ENCODE results near the gene SLC5A6. TPM values are rescaled to one million over a fixed set of nuclear protein-coding genes. Genes with fewer than 3 reads are reported as not detected.

The SLC5A6 gene
- total and polyA plus RNA-seq, 7 experiments from 2014 or later: 13.2 to 203 (median 32.7) TPM

DNA sequence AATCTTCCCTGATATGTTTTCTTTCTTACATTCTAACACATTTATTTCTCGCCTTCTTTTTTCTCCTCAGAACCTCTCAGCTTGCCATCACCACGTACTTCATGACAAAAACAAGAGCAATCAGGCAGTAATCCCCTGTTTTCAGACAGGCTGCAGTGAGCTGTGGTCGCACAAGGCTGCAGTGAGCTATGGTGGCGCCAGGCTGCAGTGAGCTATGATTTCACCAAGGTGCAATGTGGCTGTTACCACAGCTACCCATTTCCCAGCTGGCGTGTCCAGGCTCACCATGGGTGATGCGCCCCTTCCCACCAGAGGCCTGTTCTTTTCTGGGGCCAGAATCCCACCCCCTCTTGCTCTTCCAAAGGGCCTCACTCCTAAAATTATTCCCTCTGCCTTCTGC, 37.4 kb downstream of the SLC5A6 start:
- ATAC-seq: no peak
- CTCF ChIA-PET: interaction anchor here (0.5 to 1.1 kb wide), 2 partner anchors 12 to 112 kb away, joined by 3 to 5 read pairs; no protein-coding TSS in a partner anchor
- Histone ChIP-seq H3K9me3 (ENCODE audit: control insufficient read depth in 2 of 3, low read length in 3 of 3) (no peaks in the 10 kb centered on the region), H3K36me3 (ENCODE audit: control insufficient read depth in 2 of 3, insufficient read depth in 3 of 3, low read length in 3 of 3) (no peaks in the 10 kb centered on the region), H3K4me3 (ENCODE audit: low read length) (no peak overlapping the region), H3K27ac (ENCODE audit: low read depth, low read length) (no peak overlapping the region), H3K27me3 (ENCODE audit: control insufficient read depth in 2 of 2, insufficient read depth in 2 of 2, low read length in 2 of 2) (no peaks in the 10 kb centered on the region), H3K4me1 (ENCODE audit: control insufficient read depth in 2 of 2, insufficient read depth in 2 of 2, low read length in 2 of 2) (no peaks in the 10 kb centered on the region)
- Mint-ChIP-seq H3K9me3 (no peaks in the 10 kb centered on the region), H3K4me3 (no peak overlapping the region), H3K27ac (no peak overlapping the region), H3K4me1 (peaks cover 0 to 8% (median 4%) of the 10 kb centered on the region in 7 donors), H3K36me3 (no peaks in the 10 kb centered on the region), H3K27me3 (peaks cover 16 to 47% (median 23%) of the 10 kb centered on the region in 5 donors)
- intact Hi-C loops (cut with micrococcal nuclease): no loop called here
- POLR2A ChIA-PET: no interaction called here
- DNase-seq: no peak

- H3K9me3 ChIP-seq (ENCODE audit: control insufficient read depth in 2 of 3, low read length in 3 of 3): no peaks in the 10 kb centered on the region
- no peak for DNase-seq
- no peak overlapping the region for H3K4me3 Mint-ChIP-seq
- ChIA-PET CTCF (interaction anchor here (0.6 kb wide), 1 partner anchor 363 kb away, joined by 5 read pairs; no protein-coding TSS in a partner anchor), POLR2A (no interaction called here)
- H3K27ac ChIP-seq (ENCODE audit: low read depth, low read length): no peak overlapping the region
- ATAC-seq: no peak
- intact Hi-C loops (cut with micrococcal nuclease): no loop called here
- peaks cover 0 to 29% (median 13%) of the 10 kb centered on the region in 5 donors for H3K27me3 Mint-ChIP-seq
- H3K4me1 ChIP-seq (ENCODE audit: control insufficient read depth in 2 of 2, insufficient read depth in 2 of 2, low read length in 2 of 2): no peaks in the 10 kb centered on the region
- H3K27me3 ChIP-seq (ENCODE audit: control insufficient read depth in 2 of 2, insufficient read depth in 2 of 2, low read length in 2 of 2): no peaks in the 10 kb centered on the region
- no peak overlapping the region for H3K4me3 ChIP-seq (ENCODE audit: low read length)
- H3K9me3 Mint-ChIP-seq: no peaks in the 10 kb centered on the region
- H3K36me3 ChIP-seq (ENCODE audit: control insufficient read depth in 2 of 3, insufficient read depth in 3 of 3, low read length in 3 of 3): no peaks in the 10 kb centered on the region
- peaks cover 0 to 13% (median 8%) of the 10 kb centered on the region in 7 donors for H3K4me1 Mint-ChIP-seq
- H3K27ac Mint-ChIP-seq: no peak overlapping the region
- H3K36me3 Mint-ChIP-seq: no peaks in the 10 kb centered on the region
Observed at GRCh38 chr2:27171351-27171848, 40.7 kb downstream of the SLC5A6 start.

DNA sequence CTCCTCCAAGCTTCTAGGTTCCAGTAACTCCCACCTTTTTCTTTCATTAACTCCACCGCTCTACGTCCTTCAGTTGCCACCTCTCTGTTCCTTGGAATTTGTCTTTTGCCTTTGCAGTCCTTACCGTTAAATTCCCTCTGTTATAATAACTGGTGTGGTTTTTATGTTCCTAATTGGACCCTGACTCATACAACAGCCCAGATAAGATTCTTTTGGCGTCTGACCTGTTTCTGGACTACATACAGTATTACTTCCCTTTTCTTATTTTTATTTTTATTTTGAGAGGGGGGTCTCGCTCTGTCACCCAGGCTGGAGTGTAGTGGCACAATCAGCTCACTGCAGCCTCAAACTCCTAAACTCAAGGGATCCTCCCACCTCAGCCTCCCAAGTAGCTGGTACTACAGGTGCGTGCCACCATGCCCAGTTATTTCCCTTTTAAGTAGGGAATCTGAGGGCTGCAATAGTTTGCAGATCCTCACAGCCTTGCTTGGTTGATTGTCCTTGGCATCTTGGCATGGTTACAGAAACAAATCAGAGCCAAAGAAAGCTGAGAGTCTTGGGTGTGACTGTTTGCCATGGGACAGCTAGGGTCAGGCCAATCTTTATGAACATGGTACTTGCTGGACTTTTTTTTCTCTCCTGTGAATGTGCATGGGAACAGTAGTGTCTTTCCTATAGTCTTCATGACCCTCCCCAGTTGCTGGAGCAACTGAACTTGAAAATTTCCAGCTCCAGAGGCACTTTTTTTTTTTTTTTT, 41.3 kb downstream of the SLC5A6 start:
- ChIA-PET POLR2A (no interaction called here), CTCF (interaction anchor here (0.6 to 1.4 kb wide), 2 partner anchors 113 to 362 kb away, joined by 4 to 5 read pairs; no protein-coding TSS in a partner anchor)
- Histone ChIP-seq H3K4me1 (ENCODE audit: control insufficient read depth in 2 of 2, insufficient read depth in 2 of 2, low read length in 2 of 2) (no peaks in the 10 kb centered on the region), H3K4me3 (ENCODE audit: low read length) (no peak overlapping the region), H3K27ac (ENCODE audit: low read depth, low read length) (no peak overlapping the region), H3K36me3 (ENCODE audit: control insufficient read depth in 2 of 3, insufficient read depth in 3 of 3, low read length in 3 of 3) (no peaks in the 10 kb centered on the region), H3K27me3 (ENCODE audit: control insufficient read depth in 2 of 2, insufficient read depth in 2 of 2, low read length in 2 of 2) (no peaks in the 10 kb centered on the region), H3K9me3 (ENCODE audit: control insufficient read depth in 2 of 3, low read length in 3 of 3) (no peaks in the 10 kb centered on the region)
- DNase-seq (no peak), ATAC-seq (no peak)
- H3K36me3 Mint-ChIP-seq: no peaks in the 10 kb centered on the region
- H3K4me1 Mint-ChIP-seq: peaks cover 0 to 13% (median 8%) of the 10 kb centered on the region in 7 donors
- peaks cover 0 to 25% (median 8%) of the 10 kb centered on the region in 5 donors for H3K27me3 Mint-ChIP-seq
- intact Hi-C loops (cut with micrococcal nuclease): no loop called here
- peak overlapping the region in 5 of 10 donors; percentile 26 to 69 (median 26) for H3K4me3 Mint-ChIP-seq
- H3K9me3 Mint-ChIP-seq: no peaks in the 10 kb centered on the region
- H3K27ac Mint-ChIP-seq: no peak overlapping the region

DNA sequence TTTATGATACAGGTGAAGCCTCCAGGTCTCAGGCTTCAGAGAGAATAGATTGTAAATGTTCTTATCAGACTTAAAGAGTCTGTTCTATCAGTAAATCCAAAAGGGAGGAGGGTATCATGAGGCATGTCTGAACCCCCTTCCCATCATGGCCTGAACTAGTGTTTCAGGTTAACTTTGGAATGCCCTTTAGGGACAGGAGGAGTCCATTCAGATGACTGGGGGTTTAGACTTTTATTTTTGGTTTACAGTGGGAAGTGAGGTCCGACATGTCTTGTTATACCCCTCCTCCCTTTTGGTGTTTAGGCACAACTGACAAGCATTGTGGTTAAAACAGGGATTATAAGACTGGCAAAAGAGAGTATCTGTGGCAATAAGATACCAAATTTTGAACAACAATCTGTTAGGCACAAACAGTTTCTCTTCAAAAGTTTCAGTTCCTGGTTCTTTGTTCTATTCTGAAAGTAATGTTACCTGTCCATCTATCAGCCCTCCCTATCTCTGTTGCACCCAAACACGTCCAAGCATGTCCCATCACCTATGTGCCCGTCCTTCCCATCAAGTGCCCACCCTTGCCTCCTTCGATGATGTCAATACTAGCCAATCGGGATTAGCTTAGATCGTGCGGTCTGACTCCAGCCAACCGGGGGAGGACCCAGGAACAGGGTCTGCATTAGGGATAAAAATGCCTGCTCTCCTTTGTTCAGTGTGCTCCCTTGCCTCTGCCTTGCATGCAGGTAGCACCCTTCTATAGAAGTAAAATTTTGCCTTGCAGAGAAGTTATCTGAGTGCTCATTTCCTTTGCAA, 46.9 kb downstream of the SLC5A6 start:
- ATAC-seq (no peak), DNase-seq (no peak)
- CTCF ChIA-PET: interaction anchor here (0.7 kb wide), 1 partner anchor 78 kb away, joined by 3 read pairs; no protein-coding TSS in a partner anchor
- H3K27ac ChIP-seq (ENCODE audit: low read depth, low read length): no peak overlapping the region
- peaks cover 0 to 7% (median 0%) of the 10 kb centered on the region in 5 donors for H3K27me3 Mint-ChIP-seq
- POLR2A ChIA-PET: no interaction called here
- H3K9me3 Mint-ChIP-seq: no peaks in the 10 kb centered on the region
- H3K27me3 ChIP-seq (ENCODE audit: control insufficient read depth in 2 of 2, insufficient read depth in 2 of 2, low read length in 2 of 2): no peaks in the 10 kb centered on the region
- no peak overlapping the region for H3K4me3 Mint-ChIP-seq
- no peaks in the 10 kb centered on the region for H3K36me3 Mint-ChIP-seq
- no peak overlapping the region for H3K4me3 ChIP-seq (ENCODE audit: low read length)
- no peaks in the 10 kb centered on the region for H3K4me1 ChIP-seq (ENCODE audit: control insufficient read depth in 2 of 2, insufficient read depth in 2 of 2, low read length in 2 of 2)
- peaks cover 0 to 14% (median 5%) of the 10 kb centered on the region in 7 donors for H3K4me1 Mint-ChIP-seq
- no peak overlapping the region for H3K27ac Mint-ChIP-seq
- intact Hi-C loops (cut with micrococcal nuclease): no loop called here
- H3K9me3 ChIP-seq (ENCODE audit: control insufficient read depth in 2 of 3, low read length in 3 of 3): no peaks in the 10 kb centered on the region
- H3K36me3 ChIP-seq (ENCODE audit: control insufficient read depth in 2 of 3, insufficient read depth in 3 of 3, low read length in 3 of 3): no peaks in the 10 kb centered on the region

GRCh38 chr2:27162151-27163121, 49.6 kb downstream of the SLC5A6 start:
- H3K4me3 Mint-ChIP-seq: no peak overlapping the region
- POLR2A ChIA-PET: no interaction called here

DNA sequence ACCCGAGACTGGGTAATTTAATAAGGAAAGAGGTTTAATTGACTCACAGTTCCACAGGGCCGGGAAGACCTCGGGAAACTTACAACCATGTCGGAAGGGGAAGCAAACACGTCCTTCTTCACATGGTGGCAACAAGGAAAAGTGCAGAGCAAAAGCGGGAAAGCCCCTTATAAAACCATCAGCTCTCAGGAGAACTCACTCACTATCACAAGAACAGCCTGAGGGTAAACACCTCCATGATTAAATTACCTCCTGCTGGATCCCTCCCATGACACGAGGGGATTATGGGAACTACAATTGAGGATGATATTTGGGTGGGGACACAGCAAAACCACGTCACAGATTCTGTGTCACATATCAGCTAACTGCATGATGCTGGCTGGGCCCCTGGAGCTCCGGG, 51.9 kb downstream of the SLC5A6 start:
- Histone ChIP-seq H3K27ac (ENCODE audit: low read depth, low read length) (no peak overlapping the region), H3K9me3 (ENCODE audit: control insufficient read depth in 2 of 3, low read length in 3 of 3) (no peaks in the 10 kb centered on the region), H3K27me3 (ENCODE audit: control insufficient read depth in 2 of 2, insufficient read depth in 2 of 2, low read length in 2 of 2) (no peaks in the 10 kb centered on the region), H3K4me1 (ENCODE audit: control insufficient read depth in 2 of 2, insufficient read depth in 2 of 2, low read length in 2 of 2) (no peaks in the 10 kb centered on the region), H3K4me3 (ENCODE audit: low read length) (no peak overlapping the region), H3K36me3 (ENCODE audit: control insufficient read depth in 2 of 3, insufficient read depth in 3 of 3, low read length in 3 of 3) (no peaks in the 10 kb centered on the region)
- Mint-ChIP-seq H3K4me3 (no peak overlapping the region), H3K4me1 (peaks cover 0 to 6% (median 0%) of the 10 kb centered on the region in 7 donors), H3K36me3 (no peaks in the 10 kb centered on the region), H3K27ac (no peak overlapping the region), H3K9me3 (no peaks in the 10 kb centered on the region), H3K27me3 (peaks cover 0 to 6% (median 0%) of the 10 kb centered on the region in 5 donors)
- no peak for ATAC-seq
- intact Hi-C loops (cut with micrococcal nuclease): no loop called here
- ChIA-PET CTCF (no interaction called here), POLR2A (interaction anchor here (0.6 kb wide), 1 partner anchor 24 kb away, joined by 4 read pairs; no protein-coding TSS in a partner anchor)
- no peak for DNase-seq

More at GRCh38 chr2:27162151-27163121, 49.6 kb downstream of the SLC5A6 start:
- H3K9me3 ChIP-seq (ENCODE audit: control insufficient read depth in 2 of 3, low read length in 3 of 3): no peaks in the 10 kb centered on the region
- no peak overlapping the region for H3K4me3 ChIP-seq (ENCODE audit: low read length)
- Mint-ChIP-seq H3K4me1 (peaks cover 0 to 11% (median 4%) of the 10 kb centered on the region in 7 donors), H3K27ac (no peak overlapping the region), H3K27me3 (peaks cover 0 to 6% (median 0%) of the 10 kb centered on the region in 5 donors), H3K9me3 (no peaks in the 10 kb centered on the region), H3K36me3 (no peaks in the 10 kb centered on the region)
- CTCF ChIA-PET: interaction anchor here (0.7 kb wide), 1 partner anchor 62 kb away, joined by 3 read pairs; no protein-coding TSS in a partner anchor
- intact Hi-C loops (cut with micrococcal nuclease): no loop called here
- ATAC-seq (no peak), DNase-seq (no peak)
- no peak overlapping the region for H3K27ac ChIP-seq (ENCODE audit: low read depth, low read length)
- H3K27me3 ChIP-seq (ENCODE audit: control insufficient read depth in 2 of 2, insufficient read depth in 2 of 2, low read length in 2 of 2): no peaks in the 10 kb centered on the region
- H3K4me1 ChIP-seq (ENCODE audit: control insufficient read depth in 2 of 2, insufficient read depth in 2 of 2, low read length in 2 of 2): no peaks in the 10 kb centered on the region
- no peaks in the 10 kb centered on the region for H3K36me3 ChIP-seq (ENCODE audit: control insufficient read depth in 2 of 3, insufficient read depth in 3 of 3, low read length in 3 of 3)

All from naive thymus-derived CD4-positive, alpha-beta T cell (primary cell).